ENCODE results near the gene FAR1.
"Not testable (repeated sequence)": the region's sequence is repeated elsewhere in the genome, so short reads cannot be mapped to it uniquely, and the experiment has no call there.

Gene FAR1

GRCh38 chr11:13745165-13745564, 76.7 kb downstream of the FAR1 start:
- DNase-seq (ENCODE audit: extremely low read depth, low read depth): no peak
- no peak for TF ChIP-seq CTCF (IDR thresholded peaks at IDR 0.05; ENCODE audit: low read depth, low read length)

DNA sequence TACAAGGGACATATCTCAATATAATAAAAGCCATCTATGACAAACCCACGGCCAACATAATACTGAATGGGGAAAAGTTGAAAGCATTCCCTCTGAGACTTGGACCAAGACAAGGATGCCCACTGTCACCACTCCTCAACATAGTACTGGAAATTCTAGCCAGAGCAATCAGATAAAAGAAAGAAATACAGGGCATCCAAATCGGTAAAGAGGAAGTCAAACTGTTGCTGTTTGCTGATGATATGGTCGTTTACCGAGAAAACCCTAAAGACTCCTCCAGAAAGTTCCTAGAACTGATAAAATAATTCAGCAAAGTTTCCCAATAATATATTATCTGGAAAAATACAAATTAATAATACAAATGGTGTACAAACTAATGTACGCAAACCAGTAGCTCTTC, 84.8 kb downstream of the FAR1 start:
- not testable (repeated sequence) for DNase-seq (ENCODE audit: extremely low read depth, low read depth)

- no peak for TF ChIP-seq CTCF (IDR thresholded peaks at IDR 0.05; ENCODE audit: low read depth, low read length)
- no peak for DNase-seq (ENCODE audit: extremely low read depth, low read depth)
Measured at GRCh38 chr11:13759050-13759449, 90.6 kb downstream of the FAR1 start.

- no peak for DNase-seq (ENCODE audit: extremely low read depth, low read depth)
- no peak for TF ChIP-seq CTCF (IDR thresholded peaks at IDR 0.05; ENCODE audit: low read depth, low read length)
Measured at GRCh38 chr11:13760115-13760514, 91.6 kb downstream of the FAR1 start.

GRCh38 chr11:13761250-13761649, 92.8 kb downstream of the FAR1 start:
- no peak for DNase-seq (ENCODE audit: extremely low read depth, low read depth)
- TF ChIP-seq CTCF (IDR thresholded peaks at IDR 0.05; ENCODE audit: low read depth, low read length): no peak

- no peak for TF ChIP-seq CTCF (IDR thresholded peaks at IDR 0.05; ENCODE audit: low read depth, low read length)
- DNase-seq (ENCODE audit: extremely low read depth, low read depth): no peak
Measured at GRCh38 chr11:13761716-13762115, 93.2 kb downstream of the FAR1 start.

- DNase-seq (ENCODE audit: extremely low read depth, low read depth): no peak
- no peak for TF ChIP-seq CTCF (IDR thresholded peaks at IDR 0.05; ENCODE audit: low read depth, low read length)
Measured at GRCh38 chr11:13762718-13763117, 94.2 kb downstream of the FAR1 start.

DNA sequence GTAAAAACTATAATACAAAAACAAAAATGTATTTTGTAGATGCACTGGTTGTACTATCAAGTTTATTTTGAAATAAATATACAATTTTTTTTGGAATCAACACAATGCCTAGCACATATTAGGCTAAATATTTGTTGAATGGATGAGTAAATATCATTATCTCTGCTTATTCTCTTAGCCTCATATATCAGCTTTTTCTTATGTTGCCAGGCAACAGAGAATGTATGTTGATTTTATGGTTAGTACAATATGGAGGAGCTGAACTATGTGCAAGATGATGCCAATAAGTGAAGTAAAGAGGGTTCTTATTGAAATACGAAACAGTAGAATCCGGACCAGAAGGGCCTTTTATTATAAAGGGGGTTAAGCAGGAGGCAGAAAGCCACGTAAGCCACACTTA, 94.9 kb downstream of the FAR1 start:
- TF ChIP-seq CTCF (IDR thresholded peaks at IDR 0.05; ENCODE audit: low read depth, low read length): no peak
- no peak for DNase-seq (ENCODE audit: extremely low read depth, low read depth)

All from AG09319 (cell line).